OCI-M2 (cell line): ENCODE measurements around the gene ASAP3.

ENCODE experiments used
- DNase-seq: peaks from one replicate; lab custom pipeline; 2025; ENCODE audit not compliant: unreplicated experiment; lab: John Stamatoyannopoulos, UW

Gene ASAP3

GRCh38 chr1:23483321-23484252, at the start of gene ASAP3:
Gene ASAP3, minus strand, starts transcription at chr1:23484179. Its CDS starts 46 bp downstream, at chr1:23484133.
- DNase-seq = no peak

- no peak for DNase-seq
Measured at GRCh38 chr1:23533246-23534023, 49.5 kb upstream of the ASAP3 start.

- no peak for DNase-seq
Measured at GRCh38 chr1:23531562-23532094, 47.6 kb upstream of the ASAP3 start.

DNA sequence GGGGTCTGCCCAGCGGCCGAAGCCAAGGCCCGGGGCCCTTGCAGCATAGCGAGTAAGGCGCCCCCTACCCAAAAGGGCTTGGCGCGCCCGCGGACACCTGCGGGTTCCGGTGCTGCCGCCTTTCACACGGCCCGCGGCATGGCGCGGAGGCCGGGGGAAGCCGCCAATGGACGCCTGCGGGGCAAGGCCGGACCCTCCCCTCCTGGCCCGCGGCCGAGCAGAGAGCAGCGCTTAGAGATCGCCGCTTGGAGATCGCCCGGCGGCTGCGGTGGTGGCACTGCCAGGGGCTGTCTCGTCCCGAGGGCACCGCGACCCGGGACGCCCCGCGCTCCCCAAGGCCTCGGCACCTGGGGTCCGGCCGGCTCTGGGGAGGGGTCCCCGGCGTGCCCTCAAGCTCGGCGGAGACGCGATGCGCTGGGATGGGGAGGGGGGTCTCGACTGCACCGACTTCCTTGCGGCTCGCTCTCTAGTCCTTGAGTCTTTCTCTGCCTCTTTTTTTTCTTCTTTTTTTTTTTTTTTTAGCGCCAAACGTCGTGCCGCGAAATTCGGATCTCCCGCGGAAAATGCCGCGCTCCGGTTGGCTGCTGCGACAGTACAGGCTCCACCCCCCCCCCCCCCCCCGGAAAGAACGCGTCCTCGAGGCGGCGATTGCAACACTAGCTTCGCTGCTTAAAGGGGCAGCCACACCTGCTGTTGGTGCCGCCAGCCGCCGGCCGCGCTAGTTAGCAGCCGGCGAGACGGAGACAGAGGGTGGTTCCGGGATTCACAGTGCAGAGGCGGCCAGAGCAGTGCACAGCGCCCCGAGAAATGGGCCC, 47.0 kb upstream of the ASAP3 start, which contains the start of gene E2F2:
Gene E2F2, minus strand, starts transcription at position 487 of the 815 bp plus-strand sequence. Its CDS starts 440 bp downstream, at position 47.
- DNase-seq = peak; percentile 33

DNA sequence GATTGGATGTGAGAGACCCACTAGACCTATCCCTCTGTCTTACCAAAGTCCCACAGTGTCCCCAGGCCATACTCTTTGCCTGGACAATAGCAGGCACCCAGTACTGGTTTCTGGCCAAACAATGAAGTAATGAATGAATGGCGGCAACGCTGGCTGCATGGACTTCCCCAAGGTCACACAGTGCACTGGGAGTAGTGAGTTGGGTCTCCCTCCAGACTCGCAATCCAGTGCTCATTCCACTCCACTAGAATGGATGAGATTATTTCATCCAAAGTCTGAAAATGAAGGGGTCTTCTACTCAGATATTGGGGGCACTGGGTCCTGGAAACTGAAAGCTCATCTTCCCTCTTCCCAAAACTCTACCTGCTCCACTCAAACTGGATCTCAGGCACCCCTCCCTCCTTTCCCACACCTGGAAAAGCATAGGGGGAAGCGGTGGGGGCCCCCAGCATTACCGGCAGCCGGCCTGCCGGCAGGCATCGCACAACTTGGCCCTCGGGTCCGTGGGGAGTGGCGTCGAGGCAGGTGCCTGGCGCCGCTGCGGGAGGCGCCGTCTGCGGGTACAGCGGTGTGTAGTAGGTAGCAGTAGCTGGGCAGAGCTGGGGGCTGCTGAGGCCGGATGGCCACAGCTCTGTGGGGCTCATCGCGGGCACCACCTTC, 46.2 kb upstream of the ASAP3 start:
- no peak for DNase-seq

- no peak for DNase-seq
Measured at GRCh38 chr1:23529146-23530086, 45.4 kb upstream of the ASAP3 start.

DNA sequence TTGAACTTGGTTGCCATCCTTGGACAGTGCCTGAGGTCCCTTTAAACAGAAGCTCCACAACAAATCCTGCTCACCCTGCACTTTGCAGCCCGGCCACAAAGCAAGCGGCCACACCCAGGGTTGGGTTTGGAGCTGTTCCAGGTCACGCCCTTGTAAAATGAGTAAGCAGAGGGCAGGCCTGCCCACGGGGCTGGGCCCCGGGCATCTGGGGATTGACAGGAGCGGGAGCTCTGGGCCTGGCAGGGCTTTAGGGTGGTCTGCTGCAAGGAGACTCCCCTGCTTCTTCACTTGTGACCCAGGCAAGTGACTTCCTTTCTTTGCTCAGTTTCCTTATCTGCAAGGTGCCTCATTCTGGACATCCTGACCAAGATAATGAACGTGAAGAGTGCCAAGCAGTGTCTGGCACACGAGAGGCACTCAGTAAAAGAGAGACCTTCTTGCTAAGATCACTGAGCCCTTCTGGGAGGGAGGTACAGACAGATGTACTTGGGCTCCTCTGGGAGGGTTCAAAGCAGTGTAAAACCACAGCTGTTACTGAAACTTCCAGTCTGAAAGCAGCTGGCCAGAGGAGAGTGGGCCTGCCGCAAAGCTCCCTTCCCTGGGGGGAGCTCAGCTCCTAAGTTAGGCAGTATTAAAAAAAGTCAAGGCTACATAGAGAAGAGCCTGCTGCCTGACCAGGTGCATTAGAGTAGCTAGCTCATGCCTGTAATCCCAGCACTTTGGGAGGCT, 44.4 kb upstream of the ASAP3 start:
- DNase-seq = no peak

DNA sequence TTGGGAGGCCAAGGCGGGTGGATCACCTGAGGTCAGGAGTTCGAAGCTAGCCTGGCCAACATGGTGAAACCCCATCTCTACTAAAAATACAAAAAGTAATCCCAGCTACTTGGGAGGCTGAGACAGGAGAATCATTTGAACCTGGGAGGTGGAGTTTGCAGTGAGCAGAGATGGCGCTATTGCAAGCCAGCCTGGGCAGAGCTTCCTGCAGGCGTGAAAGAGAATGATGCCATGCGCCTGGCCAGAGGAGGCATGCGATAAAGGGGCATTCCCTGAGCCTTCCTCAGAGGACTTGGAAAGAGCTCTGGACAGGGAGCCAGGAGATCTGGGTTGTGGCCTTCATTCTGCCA, 43.9 kb upstream of the ASAP3 start:
- DNase-seq = no peak

- DNase-seq = no peak
Measured at GRCh38 chr1:23527366-23527765, 43.4 kb upstream of the ASAP3 start.

DNA sequence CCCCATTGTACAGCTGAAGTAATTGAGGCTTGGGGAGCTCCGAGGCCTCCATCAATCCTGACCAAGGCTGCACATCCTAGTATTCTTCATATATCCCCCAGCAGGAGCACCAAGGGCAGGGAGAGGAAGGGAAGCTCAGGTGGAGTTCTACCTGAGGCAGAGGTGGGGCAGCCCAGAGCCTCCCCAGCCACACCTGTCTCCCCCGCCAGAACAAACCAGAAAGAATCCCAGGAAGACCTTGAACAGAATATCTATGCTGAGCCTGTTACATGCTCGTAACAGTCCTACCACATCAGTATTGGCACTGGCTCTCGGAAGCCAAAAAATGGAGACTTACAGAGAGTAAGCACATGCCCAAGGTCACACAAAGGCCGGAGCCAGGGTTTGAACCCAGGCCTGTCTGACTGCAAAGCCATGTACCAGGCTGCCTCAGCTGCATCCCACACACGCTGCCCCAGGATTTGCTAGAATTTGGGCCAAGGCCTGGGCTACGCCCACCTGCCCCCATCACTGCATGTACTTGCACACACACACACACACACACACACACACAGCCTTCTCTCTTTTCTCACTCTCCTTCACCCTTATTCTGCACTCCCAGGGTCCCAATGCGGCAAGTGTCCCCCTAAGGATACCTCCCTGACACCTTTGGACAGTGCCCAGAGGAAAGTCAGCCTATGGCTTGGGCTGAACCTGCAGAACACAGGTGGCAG, 42.5 kb upstream of the ASAP3 start:
- no peak for DNase-seq

GRCh38 chr1:23525558-23526250, 41.7 kb upstream of the ASAP3 start:
- DNase-seq = no peak

GRCh38 chr1:23524716-23525401, 40.9 kb upstream of the ASAP3 start:
- no peak for DNase-seq

DNA sequence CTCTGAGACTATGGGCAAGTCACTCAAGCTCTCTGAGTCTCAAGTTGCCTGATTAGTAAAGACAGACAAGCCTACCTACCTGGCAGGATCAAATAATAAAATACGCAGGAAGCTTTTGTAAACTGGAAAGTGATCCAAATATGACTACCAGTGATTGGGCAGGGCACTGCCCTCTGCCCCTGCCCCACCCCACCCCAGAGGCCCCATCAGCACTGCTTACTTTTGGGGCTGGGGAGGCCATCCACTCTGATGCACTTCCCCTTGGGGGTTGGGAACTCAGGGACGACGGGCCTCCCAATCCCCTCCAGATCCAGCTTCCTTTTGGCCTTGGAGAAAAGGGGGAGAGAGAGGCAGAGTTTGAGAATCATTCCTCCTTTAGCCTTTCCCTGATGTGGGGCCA, 40.2 kb upstream of the ASAP3 start:
- no peak for DNase-seq

- DNase-seq = no peak
Measured at GRCh38 chr1:23522244-23522982, 38.4 kb upstream of the ASAP3 start.

DNA sequence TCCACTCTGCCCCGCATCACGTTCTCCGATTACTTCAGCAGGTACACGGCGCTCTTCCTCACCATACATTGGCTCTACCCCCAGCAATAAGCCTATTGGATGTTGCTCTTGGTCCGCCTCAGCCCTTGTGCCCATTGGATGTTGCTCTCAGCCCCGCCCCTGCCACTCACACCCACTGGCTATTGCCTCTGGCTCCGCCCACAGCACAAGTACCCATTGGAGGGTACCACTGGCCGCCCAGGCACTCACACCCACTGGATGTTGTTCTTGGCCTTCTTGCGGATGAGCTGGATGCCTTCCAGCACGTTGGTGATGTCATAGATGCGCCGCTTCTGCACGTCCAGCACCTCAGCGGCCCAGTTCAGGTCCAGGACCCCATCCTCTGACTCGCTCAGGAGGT, 37.6 kb upstream of the ASAP3 start:
- no peak for DNase-seq

- no peak for DNase-seq
Measured at GRCh38 chr1:23517581-23517980, 33.6 kb upstream of the ASAP3 start.
